ENCODE results near the gene RSPH6A.
A peak's percentile ranks its signal among the peaks of the same experiment; 100 is the strongest.

Gene RSPH6A

GRCh38 chr19:45789035-45789786, 25.9 kb downstream of the RSPH6A start:
- H3K4me1 ChIP-seq (ENCODE audit: control insufficient read depth in 2 of 2, insufficient read depth in 2 of 2, low read length in 2 of 2), result peaks cover 19 to 22% of the 10 kb centered on the region in 2 donors
- H3K9ac ChIP-seq (ENCODE audit: low read depth in 1 of 2, low read length in 2 of 2), result no peak overlapping the region
- H3K4me3 ChIP-seq (ENCODE audit: low read length in 2 of 2), result no peak overlapping the region
- no peak overlapping the region for H3K27ac ChIP-seq (ENCODE audit: low read depth in 2 of 2, low read length in 2 of 2)
- peaks cover 27 to 28% of the 10 kb centered on the region in 2 donors for H3K36me3 ChIP-seq (ENCODE audit: control insufficient read depth in 2 of 2, insufficient read depth in 2 of 2, low read length in 2 of 2)
- H3K27me3 ChIP-seq (ENCODE audit: control insufficient read depth in 2 of 2, insufficient read depth in 2 of 2, low read length in 2 of 2), result no peaks in the 10 kb centered on the region
- H3K9me3 ChIP-seq (ENCODE audit: control insufficient read depth in 2 of 2, low read length in 2 of 2), result no peaks in the 10 kb centered on the region

GRCh38 chr19:45786533-45786894, 28.6 kb downstream of the RSPH6A start:
- no peak overlapping the region for H3K27ac ChIP-seq (ENCODE audit: low read depth in 2 of 2, low read length in 2 of 2)
- H3K4me1 ChIP-seq (ENCODE audit: control insufficient read depth in 2 of 2, insufficient read depth in 2 of 2, low read length in 2 of 2), result peaks cover 11 to 13% of the 10 kb centered on the region in 2 donors
- no peaks in the 10 kb centered on the region for H3K27me3 ChIP-seq (ENCODE audit: control insufficient read depth in 2 of 2, insufficient read depth in 2 of 2, low read length in 2 of 2)
- peaks cover 27 to 28% of the 10 kb centered on the region in 2 donors for H3K36me3 ChIP-seq (ENCODE audit: control insufficient read depth in 2 of 2, insufficient read depth in 2 of 2, low read length in 2 of 2)
- no peak overlapping the region for H3K4me3 ChIP-seq (ENCODE audit: low read length in 2 of 2)
- H3K9me3 ChIP-seq (ENCODE audit: control insufficient read depth in 2 of 2, low read length in 2 of 2), result no peaks in the 10 kb centered on the region
- no peak overlapping the region for H3K9ac ChIP-seq (ENCODE audit: low read depth in 1 of 2, low read length in 2 of 2)

DNA sequence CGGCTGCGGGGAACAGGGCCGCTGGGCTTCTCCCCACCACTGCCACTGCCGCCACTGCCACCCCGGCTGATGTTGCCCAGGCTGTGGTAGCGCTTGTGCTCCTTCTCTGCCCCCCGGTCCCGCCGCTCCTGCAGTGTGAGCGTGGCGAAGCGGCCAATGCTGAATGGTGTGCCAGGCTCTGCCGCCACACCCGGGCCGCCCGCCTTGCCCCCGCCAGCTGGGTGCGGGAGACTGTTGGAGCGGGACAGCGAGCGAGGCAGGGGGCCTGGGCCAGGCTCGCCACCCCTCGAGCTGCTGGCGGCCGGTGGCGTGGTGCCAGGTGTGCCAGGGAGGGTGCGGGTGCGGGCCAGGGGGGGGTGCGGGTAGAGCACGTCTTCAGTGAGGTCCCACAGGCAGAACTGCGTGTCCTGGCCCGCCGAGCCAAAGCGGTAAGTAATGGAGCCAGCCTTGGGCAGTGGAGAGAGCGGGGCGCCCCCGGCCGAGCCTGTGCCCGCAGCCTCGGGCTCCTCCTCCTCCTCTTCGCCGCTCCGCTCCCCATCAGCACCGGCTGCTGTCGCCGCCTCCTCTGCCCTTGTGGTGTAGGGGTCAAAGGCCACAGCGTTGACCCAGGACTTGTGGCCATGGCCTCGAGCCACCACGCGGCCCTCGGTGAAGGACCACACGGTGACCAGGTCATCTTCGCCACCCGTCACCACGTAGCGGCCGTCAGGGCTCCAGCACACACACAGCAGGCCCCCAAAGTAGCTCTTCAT, 29.2 kb downstream of the RSPH6A start:
- H3K4me3 ChIP-seq (ENCODE audit: low read length in 2 of 2), result no peak overlapping the region
- H3K4me1 ChIP-seq (ENCODE audit: control insufficient read depth in 2 of 2, insufficient read depth in 2 of 2, low read length in 2 of 2), result peaks cover 10% of the 10 kb centered on the region in 2 donors
- no peaks in the 10 kb centered on the region for H3K27me3 ChIP-seq (ENCODE audit: control insufficient read depth in 2 of 2, insufficient read depth in 2 of 2, low read length in 2 of 2)
- no peaks in the 10 kb centered on the region for H3K9me3 ChIP-seq (ENCODE audit: control insufficient read depth in 2 of 2, low read length in 2 of 2)
- H3K9ac ChIP-seq (ENCODE audit: low read depth in 1 of 2, low read length in 2 of 2), result no peak overlapping the region
- peaks cover 27 to 28% of the 10 kb centered on the region in 2 donors for H3K36me3 ChIP-seq (ENCODE audit: control insufficient read depth in 2 of 2, insufficient read depth in 2 of 2, low read length in 2 of 2)
- no peak overlapping the region for H3K27ac ChIP-seq (ENCODE audit: low read depth in 2 of 2, low read length in 2 of 2)

- Histone ChIP-seq H3K27me3 (ENCODE audit: control insufficient read depth in 2 of 2, insufficient read depth in 2 of 2, low read length in 2 of 2) (no peaks in the 10 kb centered on the region), H3K9ac (ENCODE audit: low read depth in 1 of 2, low read length in 2 of 2) (no peak overlapping the region), H3K27ac (ENCODE audit: low read depth in 2 of 2, low read length in 2 of 2) (no peak overlapping the region), H3K9me3 (ENCODE audit: control insufficient read depth in 2 of 2, low read length in 2 of 2) (no peaks in the 10 kb centered on the region), H3K4me1 (ENCODE audit: control insufficient read depth in 2 of 2, insufficient read depth in 2 of 2, low read length in 2 of 2) (peaks cover 8 to 12% of the 10 kb centered on the region in 2 donors), H3K36me3 (ENCODE audit: control insufficient read depth in 2 of 2, insufficient read depth in 2 of 2, low read length in 2 of 2) (peaks cover 27 to 28% of the 10 kb centered on the region in 2 donors), H3K4me3 (ENCODE audit: low read length in 2 of 2) (no peak overlapping the region)
Observed at GRCh38 chr19:45785097-45785496, 30.0 kb downstream of the RSPH6A start.

- H3K9me3 ChIP-seq (ENCODE audit: control insufficient read depth in 2 of 2, low read length in 2 of 2), result no peaks in the 10 kb centered on the region
- H3K4me1 ChIP-seq (ENCODE audit: control insufficient read depth in 2 of 2, insufficient read depth in 2 of 2, low read length in 2 of 2), result peaks cover 13 to 17% of the 10 kb centered on the region in 2 donors
- no peak overlapping the region for H3K9ac ChIP-seq (ENCODE audit: low read depth in 1 of 2, low read length in 2 of 2)
- peaks cover 23 to 28% of the 10 kb centered on the region in 2 donors for H3K36me3 ChIP-seq (ENCODE audit: control insufficient read depth in 2 of 2, insufficient read depth in 2 of 2, low read length in 2 of 2)
- no peak overlapping the region for H3K4me3 ChIP-seq (ENCODE audit: low read length in 2 of 2)
- H3K27ac ChIP-seq (ENCODE audit: low read depth in 2 of 2, low read length in 2 of 2), result peak overlapping the region; percentile 64 to 76
- no peaks in the 10 kb centered on the region for H3K27me3 ChIP-seq (ENCODE audit: control insufficient read depth in 2 of 2, insufficient read depth in 2 of 2, low read length in 2 of 2)
Observed at GRCh38 chr19:45784096-45784495, 31.0 kb downstream of the RSPH6A start.

DNA sequence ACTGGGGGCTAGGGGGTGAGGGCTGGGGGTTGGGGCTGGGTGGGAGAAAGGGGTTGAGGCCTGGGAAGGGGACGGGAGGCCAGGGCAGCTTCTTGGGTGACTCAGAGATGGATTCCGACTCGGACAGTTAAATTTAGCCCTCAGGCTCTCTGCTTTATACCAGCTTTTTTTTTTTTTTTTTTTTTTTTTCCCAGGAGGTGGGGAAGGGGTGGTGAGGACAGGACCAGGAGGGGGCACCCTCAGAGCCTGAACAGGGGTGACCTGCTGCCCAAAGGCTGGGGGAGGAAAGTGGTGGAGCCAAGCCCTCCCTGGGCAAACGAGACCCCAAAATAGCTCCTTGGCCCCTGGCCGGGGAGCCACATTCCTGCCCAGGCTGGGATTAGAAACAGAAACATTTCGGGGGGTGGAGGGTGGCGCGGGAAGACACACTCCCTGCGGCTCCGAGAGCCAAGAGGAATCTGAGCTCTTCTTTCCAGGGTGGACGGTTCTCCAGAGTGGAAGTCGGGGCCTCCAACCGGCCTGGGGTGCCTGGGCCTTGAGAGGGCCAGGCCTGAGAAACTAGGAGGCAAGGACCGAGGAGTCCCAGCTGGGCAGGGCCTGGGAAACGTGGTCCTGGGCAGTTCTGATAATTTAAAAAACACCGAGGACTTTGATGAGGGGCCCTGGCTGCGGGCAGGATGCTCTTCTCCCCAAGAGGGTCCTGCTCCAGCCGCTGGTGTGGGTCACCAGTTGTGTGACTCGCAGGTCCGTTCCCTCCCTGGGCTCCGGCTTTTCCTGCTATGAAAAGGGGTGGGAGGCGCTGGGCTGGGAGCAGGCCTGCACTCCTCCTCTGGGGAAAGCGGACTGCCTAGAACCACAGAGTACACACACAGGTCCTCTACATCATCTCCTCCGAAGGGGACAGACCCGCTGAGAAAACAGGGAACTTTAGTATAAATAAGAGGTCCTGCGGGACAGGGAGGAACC, 32.0 kb downstream of the RSPH6A start:
- H3K36me3 ChIP-seq (ENCODE audit: control insufficient read depth in 2 of 2, insufficient read depth in 2 of 2, low read length in 2 of 2), result peaks cover 13 to 23% of the 10 kb centered on the region in 2 donors
- no peaks in the 10 kb centered on the region for H3K27me3 ChIP-seq (ENCODE audit: control insufficient read depth in 2 of 2, insufficient read depth in 2 of 2, low read length in 2 of 2)
- peaks cover 17 to 22% of the 10 kb centered on the region in 2 donors for H3K4me1 ChIP-seq (ENCODE audit: control insufficient read depth in 2 of 2, insufficient read depth in 2 of 2, low read length in 2 of 2)
- peak overlapping the region; percentile 39 to 41 for H3K9ac ChIP-seq (ENCODE audit: low read depth in 1 of 2, low read length in 2 of 2)
- H3K9me3 ChIP-seq (ENCODE audit: control insufficient read depth in 2 of 2, low read length in 2 of 2), result no peaks in the 10 kb centered on the region
- H3K27ac ChIP-seq (ENCODE audit: low read depth in 2 of 2, low read length in 2 of 2), result peak overlapping the region; percentile 64 to 76
- H3K4me3 ChIP-seq (ENCODE audit: low read length in 2 of 2), result peak overlapping the region in 1 of 2 donors; percentile 7

DNA sequence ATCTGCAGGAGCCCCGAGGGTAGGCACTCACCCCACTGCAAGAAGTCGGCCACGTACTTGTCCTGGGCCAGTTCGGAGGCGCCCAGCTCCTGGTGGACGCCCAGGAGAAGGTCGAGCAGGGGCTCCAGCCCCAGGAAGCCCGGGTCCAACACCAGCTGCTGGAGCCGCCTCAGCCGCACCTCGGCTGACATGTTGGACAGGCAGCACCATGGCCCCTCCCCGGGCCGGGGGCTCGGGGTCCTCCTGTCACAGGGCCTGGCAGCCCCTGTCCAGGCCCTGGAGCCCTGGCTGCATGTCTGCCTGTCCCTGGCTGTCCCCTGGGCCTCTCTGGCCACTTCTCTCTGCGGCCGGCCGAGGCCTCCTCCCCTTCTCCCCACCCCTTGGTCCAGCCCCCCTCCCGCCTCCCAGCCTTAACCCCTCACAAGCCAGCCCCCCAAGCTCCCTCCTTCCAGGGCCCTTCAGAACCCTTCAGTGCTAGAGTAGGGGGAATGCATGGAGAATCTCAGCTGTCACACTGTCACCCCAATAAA, 32.9 kb downstream of the RSPH6A start, which contains the start of gene DMPK:
DMPK (minus strand) TSS at position 329 of the 530 bp plus-strand sequence; CDS start at position 191, 138 bp downstream.
- peaks cover 17 to 22% of the 10 kb centered on the region in 2 donors for H3K4me1 ChIP-seq (ENCODE audit: control insufficient read depth in 2 of 2, insufficient read depth in 2 of 2, low read length in 2 of 2)
- H3K9me3 ChIP-seq (ENCODE audit: control insufficient read depth in 2 of 2, low read length in 2 of 2), result no peaks in the 10 kb centered on the region
- peak within 1 kb of the TSS; percentile 64 to 76 for H3K27ac ChIP-seq (ENCODE audit: low read depth in 2 of 2, low read length in 2 of 2)
- H3K4me3 ChIP-seq (ENCODE audit: low read length in 2 of 2), result peak within 1 kb of the TSS; percentile 44 to 50
- peaks cover 11 to 23% of the 10 kb centered on the region in 2 donors for H3K36me3 ChIP-seq (ENCODE audit: control insufficient read depth in 2 of 2, insufficient read depth in 2 of 2, low read length in 2 of 2)
- H3K27me3 ChIP-seq (ENCODE audit: control insufficient read depth in 2 of 2, insufficient read depth in 2 of 2, low read length in 2 of 2), result no peaks in the 10 kb centered on the region
- peak within 1 kb of the TSS; percentile 41 to 43 for H3K9ac ChIP-seq (ENCODE audit: low read depth in 1 of 2, low read length in 2 of 2)

DNA sequence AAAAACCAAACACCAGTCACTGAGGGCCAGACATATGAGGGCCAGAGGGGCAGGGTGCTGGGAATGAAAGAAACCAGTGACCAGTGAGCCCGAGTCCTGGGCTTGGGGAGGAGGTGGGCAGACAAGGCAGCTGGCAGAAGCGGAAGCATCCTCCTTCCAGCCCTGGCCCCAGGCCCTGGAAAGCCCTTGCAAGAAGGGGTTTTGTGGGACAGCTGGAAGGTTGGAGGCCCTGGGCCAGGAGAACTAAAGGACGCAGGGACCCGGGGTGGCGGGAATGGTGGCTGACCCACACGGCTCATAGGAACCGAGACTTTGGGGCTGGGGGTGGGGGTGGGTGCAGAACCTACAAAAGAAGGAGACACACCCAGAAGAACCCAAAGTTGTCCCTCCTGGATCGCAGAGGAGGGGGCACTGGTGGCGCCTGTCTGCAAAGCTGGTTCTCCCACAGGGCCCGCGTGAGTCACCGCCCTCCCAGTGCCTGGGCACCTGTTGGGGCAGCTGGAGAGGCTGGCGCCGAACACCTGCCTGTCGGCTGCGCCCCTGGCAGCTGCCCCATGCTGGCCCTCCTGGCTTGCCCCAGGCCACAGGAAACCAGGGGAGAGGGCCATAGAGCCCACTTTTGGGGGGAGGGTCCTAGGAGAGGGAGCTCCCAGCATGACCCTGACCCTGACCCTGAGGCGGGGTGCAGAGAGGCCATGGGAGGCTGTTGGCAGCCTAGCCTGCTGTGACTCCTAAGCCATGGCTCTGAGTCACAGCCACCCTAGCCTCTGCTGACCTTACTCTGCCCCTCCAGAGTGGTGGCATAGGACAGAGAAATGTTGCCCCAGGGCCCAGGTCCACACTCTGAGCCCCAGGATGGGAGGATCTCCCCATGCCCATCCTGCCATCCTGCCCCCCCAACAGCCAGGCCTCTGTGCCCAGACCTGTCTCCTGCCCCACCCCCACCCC, 33.6 kb downstream of the RSPH6A start:
- peaks cover 17 to 22% of the 10 kb centered on the region in 2 donors for H3K4me1 ChIP-seq (ENCODE audit: control insufficient read depth in 2 of 2, insufficient read depth in 2 of 2, low read length in 2 of 2)
- H3K4me3 ChIP-seq (ENCODE audit: low read length in 2 of 2), result peak overlapping the region; percentile 21 to 50

More for the DNA sequence above, 33.6 kb downstream of the RSPH6A start:
- Histone ChIP-seq H3K9ac (ENCODE audit: low read depth in 1 of 2, low read length in 2 of 2) (peak overlapping the region in 1 of 2 donors; percentile 43), H3K27ac (ENCODE audit: low read depth in 2 of 2, low read length in 2 of 2) (peak overlapping the region in 1 of 2 donors; percentile 76), H3K27me3 (ENCODE audit: control insufficient read depth in 2 of 2, insufficient read depth in 2 of 2, low read length in 2 of 2) (no peaks in the 10 kb centered on the region), H3K36me3 (ENCODE audit: control insufficient read depth in 2 of 2, insufficient read depth in 2 of 2, low read length in 2 of 2) (peaks cover 12 to 23% of the 10 kb centered on the region in 2 donors), H3K9me3 (ENCODE audit: control insufficient read depth in 2 of 2, low read length in 2 of 2) (no peaks in the 10 kb centered on the region)
